Body of pancreas (tissue), 4 donors: Measurements from ENCODE around the gene EBF4. TPM values are rescaled to one million over a fixed set of nuclear protein-coding genes. Genes with fewer than 3 reads are reported as not detected.

Experiments used
- ATAC-seq: fragments of 150-250 bp; one replicate; pipeline ENCODE4 v1.9.1; 2016
- DNase-seq, 4 donors: peaks; one replicate each; pipeline ENCODE4 v3.0.0-alpha.2; 2019
- H3K27ac ChIP-seq, 4 donors: fragments of 200-600 bp; sonication (generic); 1 replicate in 3 of 4; 2 replicates in 1 of 4; pipeline versions ENCODE4 v1.5.1 to v1.6.1; 2016 to 2019; ENCODE audit warnings: mild to moderate bottlenecking in 1 of 4, mixed read lengths in 1 of 4, moderate library complexity in 1 of 4
- H3K27me3 ChIP-seq, 2 donors: fragments of 200-600 bp; sonication (generic); one replicate each; pipeline ENCODE4 v1.6.0; 2016; ENCODE audit warnings: mild to moderate bottlenecking in 1 of 2
- H3K36me3 ChIP-seq, 2 donors: fragments of 200-600 bp; sonication (generic); replicated peaks in 1 of 2; 2 replicates each; pipeline ENCODE4 v1.5.1; 2016; ENCODE audit warnings: low read depth in 2 of 2; ENCODE audit not compliant: insufficient read depth in 1 of 2
- H3K4me1 ChIP-seq: fragments of 200-600 bp; sonication (generic); one replicate; pipeline ENCODE4 v1.6.0; 2016
- H3K4me3 ChIP-seq, 2 donors: fragments of 200-600 bp; sonication (generic); 1 replicate in 1 of 2; 2 replicates in 1 of 2; pipeline ENCODE4 v1.5.1; 2016 to 2019
- H3K9me3 ChIP-seq, 3 donors: fragments of 200-600 bp; sonication (generic); 1 replicate in 2 of 3; 2 replicates in 1 of 3; pipeline ENCODE4 v1.5.1; 2016
- CTCF ChIP-seq, 7 experiments: fragments of 450-650 bp in 4 of 7; fragments of 200-600 bp in 3 of 7; sonication (generic) in 3 of 7; IDR thresholded peaks; one replicate each; pipeline ENCODE4 v1.5.1; 2016 to 2019; ENCODE audit warnings: antibody characterized with exemption in 7 of 7
- POLR2A ChIP-seq, 3 donors: fragments of 450-650 bp; IDR thresholded peaks; one replicate each; pipeline ENCODE4 v1.6.1; 2016; ENCODE audit warnings: antibody characterized with exemption in 3 of 3, mild to moderate bottlenecking in 2 of 3
- WGBS, 2 donors: methylation state at CpG; one replicate each; pipeline ENCODE4 v1.1.5; 2017; 5-methylcytosine and 5-hydroxymethylcytosine counted together
- intact Hi-C: fragments of 100-400 bp; cut with DNase I; formaldehyde crosslinking; loops from one replicate; pipeline ENCODE4 v1.15.1; 2023
- total RNA-seq, 2 donors: library from RNA; depleted of rRNA; stranded (reverse); fragments of >200 nt; gene quantifications; one replicate each; pipeline ENCODE4 v1.1.0, GENCODE V29; 2016

Gene EBF4
- total RNA-seq, 2 donors from 2014 or later, result 9.6 to 13.0 TPM

GRCh38 chr20:2653556-2654383 lies 38.8 kb upstream of the EBF4 start:
- Histone ChIP-seq H3K4me3 (peak overlapping the region; percentile 93 to 95), H3K27me3 (no peaks in the 10 kb centered on the region), H3K36me3 (peaks cover 5 to 36% of the 10 kb centered on the region in 2 donors), H3K27ac (peak overlapping the region in 1 of 4 donors; percentile 87), H3K9me3 (no peaks in the 10 kb centered on the region), H3K4me1 (peaks cover 29% of the 10 kb centered on the region)
- 29 to 45% methylated on average over 15 to 24 of the region's 24 CpGs for WGBS, 2 donors
- ATAC-seq, result no peak
- intact Hi-C loops, result no loop called here
- no peak for DNase-seq
- TF ChIP-seq POLR2A (IDR thresholded peaks at IDR 0.05), result no peak

GRCh38 chr20:2654384-2654822 lies 38.2 kb upstream of the EBF4 start:
- intact Hi-C loops, result no loop called here
- no peaks in the 10 kb centered on the region for H3K27me3 ChIP-seq
- H3K4me3 ChIP-seq, result no peak overlapping the region
- DNase-seq, result no peak
- no peak for ATAC-seq
- no peak for TF ChIP-seq POLR2A (IDR thresholded peaks at IDR 0.05)
- no peak for TF ChIP-seq CTCF (IDR thresholded peaks at IDR 0.05)
- H3K4me1 ChIP-seq, result peaks cover 29% of the 10 kb centered on the region
- H3K27ac ChIP-seq, result no peak overlapping the region
- H3K36me3 ChIP-seq, result peaks cover 5 to 40% of the 10 kb centered on the region in 2 donors
- no peaks in the 10 kb centered on the region for H3K9me3 ChIP-seq
- WGBS, 2 donors, result 80 to 98% methylated on average over 5 of the region's 9 CpGs

- Histone ChIP-seq H3K4me1 (peaks cover 29% of the 10 kb centered on the region), H3K9me3 (no peaks in the 10 kb centered on the region), H3K4me3 (no peak overlapping the region), H3K27ac (no peak overlapping the region), H3K27me3 (no peaks in the 10 kb centered on the region), H3K36me3 (peaks cover 5 to 40% of the 10 kb centered on the region in 2 donors)
- no peak for ATAC-seq
- WGBS, 2 donors, result 89 to 94% methylated on average over 2 to 3 of the region's 3 CpGs
- DNase-seq, result no peak
- intact Hi-C loops, result no loop called here
- no peak for TF ChIP-seq CTCF (IDR thresholded peaks at IDR 0.05)
- TF ChIP-seq POLR2A (IDR thresholded peaks at IDR 0.05), result no peak
Observed at GRCh38 chr20:2654831-2655230, 37.7 kb upstream of the EBF4 start.

- intact Hi-C loops, result no loop called here
- Histone ChIP-seq H3K4me1 (peaks cover 29% of the 10 kb centered on the region), H3K27me3 (no peaks in the 10 kb centered on the region), H3K9me3 (no peaks in the 10 kb centered on the region), H3K36me3 (peaks cover 5 to 45% of the 10 kb centered on the region in 2 donors), H3K27ac (no peak overlapping the region), H3K4me3 (no peak overlapping the region)
- DNase-seq, result no peak
- no peak for ATAC-seq
- 90 to 94% methylated on average over 14 to 17 of the region's 17 CpGs for WGBS, 2 donors
- TF ChIP-seq CTCF (IDR thresholded peaks at IDR 0.05), result no peak
- TF ChIP-seq POLR2A (IDR thresholded peaks at IDR 0.05), result no peak
Observed at GRCh38 chr20:2655331-2656116, 37.1 kb upstream of the EBF4 start.

GRCh38 chr20:2656471-2657117 lies 36.0 kb upstream of the EBF4 start:
- Histone ChIP-seq H3K4me1 (peaks cover 21% of the 10 kb centered on the region), H3K27ac (no peak overlapping the region), H3K9me3 (no peaks in the 10 kb centered on the region), H3K27me3 (no peaks in the 10 kb centered on the region), H3K4me3 (no peak overlapping the region), H3K36me3 (peaks cover 5 to 48% of the 10 kb centered on the region in 2 donors)
- 88% methylated on average over 12 of the region's 12 CpGs for WGBS, 2 donors
- DNase-seq, result no peak
- TF ChIP-seq CTCF (IDR thresholded peaks at IDR 0.05), result no peak
- intact Hi-C loops, result no loop called here
- ATAC-seq, result no peak
